Amniotic epithelial cell (primary cell): ENCODE measurements around the gene ZNF181.

ENCODE experiments used
- DNase-seq: peaks from one replicate; pipeline ENCODE4 v3.0.0-alpha.2; 2010; ENCODE audit warnings: low read depth

ZNF181 gene

GRCh38 chr19:34759218-34759917, 25.3 kb downstream of the ZNF181 start:
- DNase-seq = no peak

GRCh38 chr19:34766386-34766785, 32.3 kb downstream of the ZNF181 start:
- DNase-seq = peak; percentile 22

GRCh38 chr19:34767951-34768350, 33.9 kb downstream of the ZNF181 start:
- no peak for DNase-seq

GRCh38 chr19:34772697-34773554, 38.9 kb downstream of the ZNF181 start, which contains the start of gene ZNF599:
TSS of gene ZNF599 (minus strand) at chr19:34773215. CDS start at chr19:34772841, 374 bp downstream.
- DNase-seq = peak; percentile 88

GRCh38 chr19:34773555-34773864, 39.5 kb downstream of the ZNF181 start:
- no peak for DNase-seq

GRCh38 chr19:34774857-34775256, 40.8 kb downstream of the ZNF181 start:
- DNase-seq = no peak

GRCh38 chr19:34778342-34778741, 44.3 kb downstream of the ZNF181 start:
- no peak for DNase-seq

- DNase-seq = no peak
Observed at GRCh38 chr19:34779652-34780051, 45.6 kb downstream of the ZNF181 start.

- no peak for DNase-seq
Observed at GRCh38 chr19:34786236-34786635, 52.2 kb downstream of the ZNF181 start.

- no peak for DNase-seq
Observed at GRCh38 chr19:34787059-34787824, 53.2 kb downstream of the ZNF181 start.

- no peak for DNase-seq
Observed at GRCh38 chr19:34788074-34788473, 54.0 kb downstream of the ZNF181 start.

- DNase-seq = no peak
Observed at GRCh38 chr19:34793565-34793964, 59.5 kb downstream of the ZNF181 start.

GRCh38 chr19:34794066-34794960, 60.3 kb downstream of the ZNF181 start:
- peak; percentile 7 for DNase-seq
